Measurements from ENCODE around the gene CAMTA1.

CAMTA1 gene

GRCh38 chr1:7174980-7175906, 390.0 kb downstream of the CAMTA1 start:
- DNase-seq: no peak

GRCh38 chr1:7177021-7177420, 391.8 kb downstream of the CAMTA1 start:
- no peak for DNase-seq

GRCh38 chr1:7177438-7178146, 392.3 kb downstream of the CAMTA1 start:
- DNase-seq: no peak

- no peak for DNase-seq
These were observed 393.1 kb downstream of the CAMTA1 start for GRCh38 chr1:7178336-7178735.

- DNase-seq: no peak
These were observed 393.5 kb downstream of the CAMTA1 start for GRCh38 chr1:7178741-7179140.

GRCh38 chr1:7185721-7186120, 400.5 kb downstream of the CAMTA1 start:
- DNase-seq: no peak

- DNase-seq: no peak
These were observed 401.3 kb downstream of the CAMTA1 start for GRCh38 chr1:7186382-7187111.

- DNase-seq: no peak
These were observed 401.8 kb downstream of the CAMTA1 start for GRCh38 chr1:7187112-7187493.

GRCh38 chr1:7190261-7190660, 405.0 kb downstream of the CAMTA1 start:
- DNase-seq: no peak

GRCh38 chr1:7192453-7192852, 407.2 kb downstream of the CAMTA1 start:
- no peak for DNase-seq

- no peak for DNase-seq
These were observed 411.0 kb downstream of the CAMTA1 start for GRCh38 chr1:7196036-7196911.

- no peak for DNase-seq
These were observed 413.4 kb downstream of the CAMTA1 start for GRCh38 chr1:7198664-7199063.

- DNase-seq: no peak
These were observed 414.0 kb downstream of the CAMTA1 start for GRCh38 chr1:7199077-7199779.

GRCh38 chr1:7207875-7208646, 422.8 kb downstream of the CAMTA1 start:
- DNase-seq: no peak

- no peak for DNase-seq
These were observed 423.5 kb downstream of the CAMTA1 start for GRCh38 chr1:7208647-7209180.

GRCh38 chr1:7209336-7209735, 424.1 kb downstream of the CAMTA1 start:
- no peak for DNase-seq

GRCh38 chr1:7218210-7218832, 433.1 kb downstream of the CAMTA1 start:
- DNase-seq: no peak

GRCh38 chr1:7219031-7219430, 433.8 kb downstream of the CAMTA1 start:
- no peak for DNase-seq

- no peak for DNase-seq
These were observed 434.8 kb downstream of the CAMTA1 start for GRCh38 chr1:7220007-7220406.

- DNase-seq: no peak
These were observed 435.5 kb downstream of the CAMTA1 start for GRCh38 chr1:7220712-7221252.
